CD4-positive, alpha-beta T cell treated with Interleukin-1 beta for 1 hour (primary cell): ENCODE results near the gene NXPH1.

Experiments used
- DNase-seq, 2 donors: peaks; one replicate each; pipeline ENCODE4 v3.0.0-alpha.2; 2020 to 2022

Gene NXPH1

GRCh38 chr7:8739837-8740236 lies 306.4 kb downstream of the NXPH1 start:
- no peak for DNase-seq

- no peak for DNase-seq
These were observed 309.4 kb downstream of the NXPH1 start for GRCh38 chr7:8742837-8743236.

- no peak for DNase-seq
These were observed 313.9 kb downstream of the NXPH1 start for GRCh38 chr7:8747338-8747737.

- DNase-seq = no peak
These were observed 318.3 kb downstream of the NXPH1 start for GRCh38 chr7:8751557-8752231.

GRCh38 chr7:8753355-8753754 lies 319.9 kb downstream of the NXPH1 start:
- DNase-seq = no peak

GRCh38 chr7:8761731-8762130 lies 328.3 kb downstream of the NXPH1 start:
- no peak for DNase-seq

GRCh38 chr7:8762803-8763202 lies 329.4 kb downstream of the NXPH1 start:
- no peak for DNase-seq

- DNase-seq = no peak
These were observed 332.0 kb downstream of the NXPH1 start for GRCh38 chr7:8765374-8765773.

GRCh38 chr7:8773518-8773917 lies 340.1 kb downstream of the NXPH1 start:
- DNase-seq = no peak

GRCh38 chr7:8778459-8778858 lies 345.1 kb downstream of the NXPH1 start:
- no peak for DNase-seq

- no peak for DNase-seq
These were observed 347.8 kb downstream of the NXPH1 start for GRCh38 chr7:8781166-8781565.

GRCh38 chr7:8783229-8783628 lies 349.8 kb downstream of the NXPH1 start:
- DNase-seq = no peak

- DNase-seq = no peak
These were observed 351.7 kb downstream of the NXPH1 start for GRCh38 chr7:8785081-8785480.

- no peak for DNase-seq
These were observed 367.6 kb downstream of the NXPH1 start for GRCh38 chr7:8800986-8801385.
